Left ventricle myocardium superior (tissue), 1 donor: ENCODE results near the gene AQP1. TPM values are rescaled to one million over a fixed set of nuclear protein-coding genes. Genes with fewer than 3 reads are reported as not detected.

ENCODE experiments used
- ATAC-seq: fragments of 200-7000 bp; cut with Tn5 transposase; one replicate; pipeline ENCODE4 v1.9.1; 2020; ENCODE audit warnings: mild to moderate bottlenecking, moderate library complexity
- DNase-seq: peaks from one replicate; pipeline ENCODE4 v3.0.0-alpha.2; 2020
- intact Hi-C: fragments of 100-400 bp; cut with micrococcal nuclease; formaldehyde crosslinking; loops from one replicate; pipeline ENCODE4 v1.11.0; 2022
- long read RNA-seq: library from polyadenylated mRNA; unstranded; transcript quantifications from one replicate; pipeline ENCODE4 v2.0.0, GENCODE V29; 2021
- total RNA-seq: library from RNA; stranded (reverse); fragmentation: NEBNext Ultra II Directional; extraction: Animal tissue kit (Norgen Biotek cat#: 25700); gene quantifications from one replicate; pipeline ENCODE4 v1.2.1, GENCODE V29; 2021
- donor health status: DM: no; HTN: yes; CAD: no; lungs with severe emphysema.

The AQP1 gene
- total RNA-seq: 323 TPM
- long read RNA-seq, transcript AQP1-201 (4 exons, 2,913 nt): major isoform, 232 of 530 reads
- long read RNA-seq, partial matches to known transcripts: 294 of 530 reads
- long read RNA-seq, other reads (novel, unspliced or antisense): 0 of 530 reads

- intact Hi-C loops: no loop called here
- peak; percentile 73 for ATAC-seq
- peak; percentile 90 for DNase-seq
Observed at GRCh38 chr7:30911561-30911969, at the start of gene AQP1. Gene AQP1, plus strand, starts transcription at chr7:30911853. Its CDS starts 57 bp downstream, at chr7:30911910.

GRCh38 chr7:30862995-30863705 lies 48.5 kb upstream of the AQP1 start:
- intact Hi-C loops: no loop called here
- DNase-seq (no peak), ATAC-seq (no peak)

- DNase-seq: no peak
- intact Hi-C loops: no loop called here
- ATAC-seq: peak; percentile 39
Observed at GRCh38 chr7:30863706-30864035, 48.0 kb upstream of the AQP1 start.

- peak; percentile 10 for ATAC-seq
Observed at GRCh38 chr7:30864101-30864500, 47.6 kb upstream of the AQP1 start.

GRCh38 chr7:30865076-30865475 lies 46.6 kb upstream of the AQP1 start:
- intact Hi-C loops: no loop called here
- no peak for DNase-seq
- no peak for ATAC-seq

More at GRCh38 chr7:30864101-30864500, 47.6 kb upstream of the AQP1 start:
- DNase-seq: no peak
- intact Hi-C loops: no loop called here

GRCh38 chr7:30865821-30866220 lies 45.8 kb upstream of the AQP1 start:
- intact Hi-C loops: no loop called here

GRCh38 chr7:30866939-30867338 lies 44.7 kb upstream of the AQP1 start:
- DNase-seq (no peak), ATAC-seq (no peak)
- intact Hi-C loops: no loop called here

More at GRCh38 chr7:30865821-30866220, 45.8 kb upstream of the AQP1 start:
- no peak for ATAC-seq
- peak; percentile 47 for DNase-seq

GRCh38 chr7:30867483-30867882 lies 44.2 kb upstream of the AQP1 start:
- intact Hi-C loops: no loop called here
- ATAC-seq (no peak), DNase-seq (no peak)

- ATAC-seq: peak; percentile 64
- intact Hi-C loops: no loop called here
- DNase-seq: peak; percentile 50
Observed at GRCh38 chr7:30869794-30870611, 41.6 kb upstream of the AQP1 start.

- no peak for ATAC-seq
- no peak for DNase-seq
- intact Hi-C loops: no loop called here
Observed at GRCh38 chr7:30870821-30871518, 40.7 kb upstream of the AQP1 start.

GRCh38 chr7:30871655-30872054 lies 40.0 kb upstream of the AQP1 start:
- intact Hi-C loops: no loop called here

GRCh38 chr7:30873207-30873606 lies 38.4 kb upstream of the AQP1 start:
- no peak for ATAC-seq
- intact Hi-C loops: no loop called here
- DNase-seq: no peak

More at GRCh38 chr7:30871655-30872054, 40.0 kb upstream of the AQP1 start:
- no peak for DNase-seq
- ATAC-seq: no peak

- DNase-seq (no peak), ATAC-seq (no peak)
- intact Hi-C loops: no loop called here
Observed at GRCh38 chr7:30873656-30874055, 38.0 kb upstream of the AQP1 start.

GRCh38 chr7:30874656-30875302 lies 36.9 kb upstream of the AQP1 start:
- intact Hi-C loops: no loop called here
- ATAC-seq (no peak), DNase-seq (no peak)

- ATAC-seq (peak; percentile 51), DNase-seq (no peak)
- intact Hi-C loops: no loop called here
Observed at GRCh38 chr7:30877015-30877769, 34.5 kb upstream of the AQP1 start.

GRCh38 chr7:30877993-30878392 lies 33.7 kb upstream of the AQP1 start:
- ATAC-seq: no peak
- intact Hi-C loops: no loop called here
- DNase-seq: no peak

- intact Hi-C loops: no loop called here
- ATAC-seq (no peak), DNase-seq (no peak)
Observed at GRCh38 chr7:30879139-30880124, 32.2 kb upstream of the AQP1 start.
